ENCODE results near the gene SPATA31A1. TPM values are rescaled to one million over a fixed set of nuclear protein-coding genes. Genes with fewer than 3 reads are reported as not detected.
"Not testable (repeated sequence)": the region's sequence is repeated elsewhere in the genome, so short reads cannot be mapped to it uniquely, and the experiment has no call there.

Gene SPATA31A1
- total RNA-seq (not detected), polyA plus RNA-seq (not detected)
- long read RNA-seq, donor 1, result 0 reads
- long read RNA-seq, donor 2, result 0 reads
- long read RNA-seq, donor 3, result 0 reads
- long read RNA-seq, donor 4, result 0 reads
- long read RNA-seq, donor 5, result 0 reads
- long read RNA-seq, donor 6, result 0 reads
- long read RNA-seq, donor 7, result 0 reads
- long read RNA-seq, donor 8, result 0 reads
- long read RNA-seq, donor 9, result 0 reads
- long read RNA-seq, donor 10, result 0 reads

DNA sequence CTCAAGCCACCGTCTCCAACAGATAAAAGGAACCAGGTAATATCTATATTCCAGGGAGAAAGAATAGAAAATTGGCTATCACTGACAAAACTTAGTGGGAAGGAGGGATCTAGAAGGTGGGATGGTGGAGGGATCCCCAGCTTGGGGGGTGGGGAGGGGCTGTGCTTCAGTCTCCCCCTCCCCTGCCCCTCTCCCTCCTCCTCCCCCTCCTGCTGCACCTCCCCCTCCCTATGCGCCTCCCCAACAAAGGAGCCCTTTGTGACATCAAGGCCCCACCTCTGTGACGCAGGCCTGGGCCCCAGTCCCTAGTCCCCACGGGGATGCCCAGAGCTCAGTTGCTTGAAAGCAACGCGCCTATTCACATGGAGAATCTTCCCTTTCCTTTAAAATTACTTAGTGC is at the start of gene SPATA31A1:
Gene SPATA31A1, plus strand, starts transcription at position 301 of the 400 bp plus-strand sequence. Its CDS starts 62 bp downstream, at position 363.
- H3K4me1 ChIP-seq; DNase-seq; H3K27ac ChIP-seq; H3K36me3 ChIP-seq; H3K4me3 ChIP-seq; H3K9me3 ChIP-seq; H3K27me3 ChIP-seq; intact Hi-C loops (cut with DNase I; ENCODE audit: low total_unique reads): not testable (repeated sequence)
- 67 to 92% (median 83%) methylated on average over 1 to 2 of the region's 6 CpGs for WGBS, 5 donors

DNA sequence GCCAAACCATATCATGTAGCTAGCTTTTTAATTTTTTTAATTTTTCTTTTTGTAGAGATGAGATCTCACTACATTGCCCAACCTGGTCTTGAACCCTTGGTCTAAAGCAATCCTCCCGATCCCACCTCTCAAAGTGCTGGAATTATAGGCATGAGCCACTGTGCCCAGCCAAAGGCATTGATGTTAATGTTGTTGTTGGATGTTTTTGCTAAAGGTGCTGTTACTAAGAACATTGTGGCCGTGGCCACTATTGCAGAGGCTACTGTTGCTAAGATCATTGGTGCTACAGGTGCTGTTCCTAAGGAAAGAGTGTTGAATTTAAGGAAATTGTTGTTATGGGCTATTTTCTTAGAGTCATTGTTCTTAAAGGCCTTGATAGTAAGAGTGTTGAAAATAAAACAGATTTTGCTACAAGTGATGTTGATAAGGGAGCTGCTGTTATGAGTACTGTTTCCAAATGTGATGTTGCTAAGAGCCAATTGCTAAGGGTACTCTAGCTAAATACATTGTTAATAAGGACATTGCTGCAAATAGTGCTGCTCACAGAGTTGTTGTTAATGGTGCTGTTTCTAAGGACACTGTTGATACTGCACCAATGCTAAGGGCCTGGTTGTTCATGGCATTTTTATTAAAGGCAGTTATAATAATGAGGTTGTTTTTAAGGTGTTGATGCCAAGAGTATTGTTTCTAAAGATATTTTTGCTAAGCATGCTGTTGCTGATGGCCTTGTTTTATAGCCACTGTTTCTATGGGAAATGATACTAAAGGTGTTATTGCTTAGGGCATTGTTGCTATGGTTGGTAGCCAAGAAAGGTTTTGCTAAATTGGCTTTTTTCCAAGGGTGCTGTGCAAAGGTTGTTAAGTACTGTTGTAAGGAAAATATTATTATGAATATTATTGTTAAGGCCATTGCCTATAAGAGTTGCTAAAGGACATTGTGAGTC is 52.1 kb downstream of the SPATA31A1 start:
- H3K27ac ChIP-seq; H3K4me3 ChIP-seq; H3K4me1 ChIP-seq; H3K36me3 ChIP-seq; H3K9me3 ChIP-seq; H3K27me3 ChIP-seq; intact Hi-C loops (cut with DNase I; ENCODE audit: low total_unique reads); DNase-seq: not testable (repeated sequence)
- WGBS, 5 donors, result 62 to 80% (median 63%) methylated on average over 1 of the region's 2 CpGs; no CpG with 5 or more reads in 2 of the 5 donors

DNA sequence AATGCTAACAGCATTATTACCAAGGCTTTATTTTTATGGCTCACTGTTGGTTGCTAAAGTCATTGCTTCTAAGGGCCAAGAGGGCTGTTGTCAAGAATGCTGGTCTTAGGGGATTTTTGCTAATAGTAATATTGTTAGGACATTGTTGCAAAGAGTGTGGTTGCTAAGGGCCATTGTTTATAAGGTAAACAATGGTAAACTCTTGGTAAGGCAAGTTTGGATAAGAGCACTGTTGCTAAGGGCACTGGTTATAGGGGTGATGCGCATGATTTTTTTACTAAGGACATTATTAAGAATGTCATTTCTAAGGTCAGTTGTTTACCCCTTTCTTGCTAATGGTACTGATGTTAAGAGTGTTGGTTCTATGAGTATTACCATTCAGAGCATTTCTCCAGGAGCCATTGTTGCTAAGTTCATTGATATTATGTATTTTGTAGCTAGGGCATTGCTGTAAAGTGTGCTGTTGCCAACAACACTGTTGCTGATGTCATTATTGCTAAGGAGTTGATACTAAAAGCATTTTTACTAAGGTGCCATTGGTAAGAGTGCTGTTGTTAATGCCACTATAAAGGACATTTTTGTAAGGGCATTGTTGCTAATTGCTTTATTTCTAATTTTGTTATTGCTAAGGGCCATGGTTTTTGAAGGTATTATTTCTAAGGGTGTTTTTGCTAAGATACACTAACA is 55.9 kb downstream of the SPATA31A1 start:
- DNase-seq, result not testable (repeated sequence)

More for the DNA sequence above, 55.9 kb downstream of the SPATA31A1 start:
- WGBS, 5 donors, result no CpG with 5 or more reads among the region's 1 CpG
- H3K36me3 ChIP-seq; H3K4me3 ChIP-seq; H3K27ac ChIP-seq; H3K9me3 ChIP-seq; H3K4me1 ChIP-seq; H3K27me3 ChIP-seq; intact Hi-C loops (cut with DNase I; ENCODE audit: low total_unique reads): not testable (repeated sequence)

Other genes with a start within 250 kb of the SPATA31A1 start
- gene CNTNAP3, start 67.5 kb upstream of the SPATA31A1 start, total RNA-seq, result 10 to 100 TPM in 1 of 5 donors, 1 to 10 TPM in 2, not detected in 2; 2.3 to 12.3 (median 2.8) TPM
- gene CNTNAP3, start 67.5 kb upstream of the SPATA31A1 start, polyA plus RNA-seq, result 1 to 10 TPM in 1 of 3 donors, under 1 TPM in 1, not detected in 1; 0.25 to 2.8 TPM